Measurements from ENCODE around the gene FAM151A. TPM values are rescaled to one million over a fixed set of nuclear protein-coding genes. Genes with fewer than 3 reads are reported as not detected.

Gene FAM151A
- under 1 TPM in 1 of 4 donors, not detected in 3; 0.47 TPM for total RNA-seq

DNA sequence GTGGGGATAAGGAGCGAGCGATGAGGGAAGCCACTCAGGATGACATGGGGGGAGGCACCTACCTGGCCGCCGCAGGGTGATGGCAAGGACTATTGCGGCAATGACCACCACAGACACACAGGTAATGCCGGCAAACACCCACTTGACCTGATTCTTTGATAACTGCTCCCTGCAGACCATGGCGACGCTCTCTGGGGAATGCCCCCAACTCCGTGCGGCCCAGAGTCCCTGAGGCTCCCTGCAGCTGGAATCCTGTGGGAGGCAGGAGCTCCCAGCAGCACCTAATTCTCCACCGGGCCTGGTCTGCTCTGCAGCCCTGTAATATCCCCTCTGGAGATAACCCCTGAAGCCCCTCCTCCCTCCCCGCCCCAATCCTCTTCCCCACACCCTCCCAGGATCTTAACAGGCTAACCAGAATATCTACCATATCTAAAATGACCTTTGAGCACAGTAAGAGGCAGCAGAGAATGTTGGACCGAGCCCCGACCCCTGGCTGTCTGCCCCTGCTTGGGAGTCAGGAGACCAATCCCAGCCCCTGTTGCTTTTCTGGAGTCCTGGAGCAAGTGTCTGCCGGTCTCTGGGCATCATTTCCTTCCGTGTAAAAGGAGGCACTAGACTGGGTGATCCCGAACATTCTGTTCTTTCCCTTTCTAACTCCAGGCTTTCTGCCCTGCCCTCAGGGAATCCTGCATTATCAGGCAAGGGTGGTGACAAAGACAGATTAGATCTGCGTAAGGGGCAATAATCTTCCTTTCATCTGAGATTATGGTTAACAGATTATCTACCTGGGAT is at the start of gene FAM151A:
TSS of gene FAM151A (minus strand) at position 310 of the 792 bp plus-strand sequence. CDS start at position 180, 130 bp downstream.
- Histone ChIP-seq H3K4me1 (no peaks in the 10 kb centered on the region), H3K36me3 (no peaks in the 10 kb centered on the region), H3K9me3 (no peaks in the 10 kb centered on the region), H3K27me3 (no peaks in the 10 kb centered on the region), H3K4me3 (no peak within 1 kb of the TSS), H3K27ac (no peak within 1 kb of the TSS)
- DNase-seq (ENCODE audit: low spot score in 2 of 2): peak in 1 of 2 donors; percentile 45
- WGBS: 71% methylated on average over 18 of the region's 18 CpGs
- TF ChIP-seq POLR2AphosphoS5 (IDR thresholded peaks at IDR 0.05) (no peak), EP300 (IDR thresholded peaks at IDR 0.05) (no peak), POLR2A (IDR thresholded peaks at IDR 0.05) (no peak)
- TF ChIP-seq, protein P1, sequence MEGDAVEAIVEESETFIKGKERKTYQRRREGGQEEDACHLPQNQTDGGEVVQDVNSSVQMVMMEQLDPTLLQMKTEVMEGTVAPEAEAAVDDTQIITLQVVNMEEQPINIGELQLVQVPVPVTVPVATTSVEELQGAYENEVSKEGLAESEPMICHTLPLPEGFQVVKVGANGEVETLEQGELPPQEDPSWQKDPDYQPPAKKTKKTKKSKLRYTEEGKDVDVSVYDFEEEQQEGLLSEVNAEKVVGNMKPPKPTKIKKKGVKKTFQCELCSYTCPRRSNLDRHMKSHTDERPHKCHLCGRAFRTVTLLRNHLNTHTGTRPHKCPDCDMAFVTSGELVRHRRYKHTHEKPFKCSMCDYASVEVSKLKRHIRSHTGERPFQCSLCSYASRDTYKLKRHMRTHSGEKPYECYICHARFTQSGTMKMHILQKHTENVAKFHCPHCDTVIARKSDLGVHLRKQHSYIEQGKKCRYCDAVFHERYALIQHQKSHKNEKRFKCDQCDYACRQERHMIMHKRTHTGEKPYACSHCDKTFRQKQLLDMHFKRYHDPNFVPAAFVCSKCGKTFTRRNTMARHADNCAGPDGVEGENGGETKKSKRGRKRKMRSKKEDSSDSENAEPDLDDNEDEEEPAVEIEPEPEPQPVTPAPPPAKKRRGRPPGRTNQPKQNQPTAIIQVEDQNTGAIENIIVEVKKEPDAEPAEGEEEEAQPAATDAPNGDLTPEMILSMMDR (IDR thresholded peaks at IDR 0.05): no peak

DNA sequence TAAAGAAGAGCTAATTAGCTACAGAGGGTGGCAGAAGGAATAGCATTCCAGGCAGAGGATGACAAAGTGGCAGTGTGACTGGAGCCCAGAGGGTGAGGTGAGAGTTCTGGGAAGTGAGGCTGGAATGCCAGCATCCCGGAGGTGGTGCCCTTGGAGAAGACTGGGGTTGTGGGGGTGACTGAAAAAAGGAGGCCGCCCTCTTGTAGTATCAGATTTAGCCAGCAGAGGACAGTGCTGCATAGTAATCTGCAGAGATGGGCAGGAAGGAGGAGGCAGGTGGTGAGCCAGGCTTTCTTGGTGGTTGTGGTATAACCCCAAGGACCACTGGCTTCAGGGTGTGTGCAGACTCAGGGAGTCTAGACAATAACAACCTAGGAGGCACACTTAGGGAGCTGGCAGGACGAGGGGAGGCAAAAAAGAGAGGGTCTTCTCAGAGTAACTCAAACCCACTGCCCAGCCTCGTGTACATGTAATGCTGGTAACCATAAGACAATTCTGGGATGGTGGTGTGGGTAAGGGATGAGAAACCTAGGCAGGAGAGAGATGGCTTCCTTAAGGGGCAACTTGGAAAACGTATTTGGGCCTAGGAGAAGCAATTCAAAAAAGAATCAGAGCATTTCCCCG is 48.8 kb upstream of the FAM151A start:
- no peak for TF ChIP-seq POLR2A (IDR thresholded peaks at IDR 0.05)
- TF ChIP-seq, protein P1 (IDR thresholded peaks at IDR 0.05): peak; percentile 55 to 63
- no peak overlapping the region for H3K4me3 ChIP-seq
- H3K27ac ChIP-seq: no peak overlapping the region
- 63% methylated on average over 6 of the region's 6 CpGs for WGBS
- H3K4me1 ChIP-seq: no peaks in the 10 kb centered on the region
- no peaks in the 10 kb centered on the region for H3K36me3 ChIP-seq
- H3K9me3 ChIP-seq: no peaks in the 10 kb centered on the region
- DNase-seq (ENCODE audit: low spot score in 2 of 2): no peak
- H3K27me3 ChIP-seq: no peaks in the 10 kb centered on the region

DNA sequence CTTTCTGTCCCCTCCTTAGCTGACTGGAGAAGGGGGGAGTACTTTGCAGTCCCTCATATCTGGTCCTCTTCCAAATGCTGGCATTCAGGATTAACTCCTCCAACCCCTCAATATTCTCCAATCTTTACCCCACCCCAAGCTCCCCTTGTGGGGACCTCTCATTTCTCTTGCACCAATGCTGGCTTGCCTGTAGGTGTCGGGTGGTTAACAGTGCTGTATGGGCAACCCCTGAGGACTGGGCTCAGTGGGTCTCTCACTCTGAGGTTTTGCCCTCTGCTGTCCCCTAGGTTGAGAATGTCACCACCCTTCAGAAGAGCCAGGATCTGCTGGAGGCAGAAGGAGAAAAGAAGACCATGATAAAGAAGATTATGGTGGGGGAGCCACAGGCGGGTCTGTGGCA is 45.2 kb upstream of the FAM151A start:
- H3K4me3 ChIP-seq: no peak overlapping the region
- no peaks in the 10 kb centered on the region for H3K36me3 ChIP-seq
- H3K9me3 ChIP-seq: no peaks in the 10 kb centered on the region
- 75% methylated on average over 2 of the region's 2 CpGs for WGBS
- no peaks in the 10 kb centered on the region for H3K4me1 ChIP-seq
- no peak overlapping the region for H3K27ac ChIP-seq
- no peaks in the 10 kb centered on the region for H3K27me3 ChIP-seq
- no peak for DNase-seq (ENCODE audit: low spot score in 2 of 2)
- TF ChIP-seq EP300 (IDR thresholded peaks at IDR 0.05) (no peak), POLR2A (IDR thresholded peaks at IDR 0.05) (no peak), POLR2AphosphoS5 (IDR thresholded peaks at IDR 0.05) (no peak)
- TF ChIP-seq, protein P1 (IDR thresholded peaks at IDR 0.05): no peak

DNA sequence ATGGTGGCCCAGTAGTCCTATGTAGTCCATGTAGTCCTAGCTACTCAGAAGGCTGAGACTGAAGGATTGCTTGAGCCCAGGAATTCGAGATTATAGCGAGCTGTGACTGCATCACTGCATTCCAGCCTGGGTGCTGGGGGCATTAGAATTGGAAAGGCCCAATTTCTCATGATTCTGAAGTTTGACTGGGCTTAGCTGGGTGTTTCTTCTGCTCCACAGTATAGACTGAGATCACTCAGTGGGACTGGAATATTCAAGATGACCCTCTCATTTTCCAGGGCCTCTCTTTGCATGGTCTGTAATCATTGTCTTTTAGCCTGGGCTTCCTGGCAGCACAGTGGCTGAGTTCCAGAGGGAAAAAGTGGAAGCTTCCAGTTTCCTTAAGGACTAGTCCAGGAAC is 44.5 kb upstream of the FAM151A start:
- 87% methylated on average over 2 of the region's 2 CpGs for WGBS
- no peaks in the 10 kb centered on the region for H3K4me1 ChIP-seq
- no peak overlapping the region for H3K4me3 ChIP-seq
- H3K27ac ChIP-seq: no peak overlapping the region
- TF ChIP-seq POLR2A (IDR thresholded peaks at IDR 0.05) (no peak), EP300 (IDR thresholded peaks at IDR 0.05) (no peak), POLR2AphosphoS5 (IDR thresholded peaks at IDR 0.05) (no peak)
- TF ChIP-seq, protein P1 (IDR thresholded peaks at IDR 0.05): no peak
- H3K36me3 ChIP-seq: no peaks in the 10 kb centered on the region
- DNase-seq (ENCODE audit: low spot score in 2 of 2): no peak
- no peaks in the 10 kb centered on the region for H3K9me3 ChIP-seq
- no peaks in the 10 kb centered on the region for H3K27me3 ChIP-seq

DNA sequence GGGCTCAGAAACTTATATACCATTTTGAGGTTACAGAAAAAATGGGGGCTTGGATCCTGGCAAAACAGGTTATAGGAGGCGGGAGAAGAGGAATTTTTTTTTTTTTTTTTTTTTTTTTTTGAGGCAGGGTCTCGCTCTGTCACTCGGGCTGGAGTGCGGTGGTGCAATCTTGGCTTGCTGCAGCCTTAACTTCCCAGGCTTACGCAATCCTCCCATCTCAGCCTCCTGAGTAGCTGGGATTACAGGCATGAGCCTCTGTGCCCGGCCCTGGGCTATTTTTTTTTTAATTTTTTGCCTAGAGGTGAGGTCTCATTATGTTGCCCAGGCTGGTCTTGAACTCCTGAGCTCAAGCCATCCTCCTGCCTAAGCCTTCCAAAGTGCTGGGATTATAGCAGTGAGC is 43.0 kb upstream of the FAM151A start:
- Histone ChIP-seq H3K9me3 (no peaks in the 10 kb centered on the region), H3K4me1 (no peaks in the 10 kb centered on the region), H3K36me3 (no peaks in the 10 kb centered on the region), H3K27me3 (no peaks in the 10 kb centered on the region), H3K27ac (no peak overlapping the region), H3K4me3 (no peak overlapping the region)
- TF ChIP-seq POLR2A (IDR thresholded peaks at IDR 0.05) (no peak), POLR2AphosphoS5 (IDR thresholded peaks at IDR 0.05) (no peak), EP300 (IDR thresholded peaks at IDR 0.05) (no peak)
- TF ChIP-seq, protein P1 (IDR thresholded peaks at IDR 0.05): no peak
- DNase-seq (ENCODE audit: low spot score in 2 of 2): no peak
- 90% methylated on average over 6 of the region's 6 CpGs for WGBS
